HepG2 (cell line): ENCODE data around the gene GRM1.

ENCODE experiments used
- EZH2 ChIP-seq: conservative IDR thresholded peaks from 2 replicates; pipeline ENCODE4 v1.6.1; 2012; ENCODE audit warnings: mild to moderate bottlenecking, low read depth, low read length, moderate library complexity
- HMGA1 ChIP-seq: sonication (generic); formaldehyde crosslinking; conservative IDR thresholded peaks from 2 replicates; pipeline ENCODE4 v1.4.0; 2020; ENCODE audit warnings: missing genetic modification reagents
- NFE2L2 ChIP-seq: fragments of 150-350 bp; IDR thresholded peaks from 2 replicates; pipeline ENCODE4 v1.6.1; 2014; ENCODE audit warnings: low read length
- PITX1 ChIP-seq: sonication (generic); formaldehyde crosslinking; IDR thresholded peaks from 2 replicates; pipeline ENCODE4 v1.5.1; 2020; ENCODE audit warnings: mild to moderate bottlenecking, missing genetic modification reagents
- SMC3 ChIP-seq: IDR thresholded peaks from 2 replicates; pipeline ENCODE4 v1.6.1; 2011; ENCODE audit warnings: low read length, improper control_type of control experiment
- TAF1 ChIP-seq: sonication (generic); formaldehyde crosslinking; IDR thresholded peaks from 2 replicates; pipeline ENCODE4 v1.4.0; 2020; ENCODE audit warnings: missing genetic modification reagents

DNA sequence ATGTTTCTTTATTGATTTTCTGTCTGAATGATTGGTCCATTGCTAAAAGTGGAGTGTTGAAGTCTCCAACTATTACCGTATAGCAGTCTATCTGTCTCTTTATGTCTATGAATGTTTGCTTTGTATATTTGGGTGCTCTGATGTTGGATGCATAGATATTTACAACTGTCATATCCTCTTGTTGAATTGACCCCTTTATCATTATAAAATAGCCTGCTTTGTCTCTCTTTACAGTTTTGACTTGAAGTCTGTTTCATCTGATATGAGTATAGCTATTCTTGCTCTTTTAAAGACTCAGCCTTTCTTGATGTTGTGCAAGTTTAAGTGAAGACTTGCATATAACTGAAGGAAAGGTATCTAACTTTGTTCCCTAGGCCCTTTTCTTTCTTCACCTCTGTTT is 341.0 kb downstream of the GRM1 start:
- TF ChIP-seq PITX1 (CRISPR knock-in tag) (no peak), TAF1 (no peak), NFE2L2 (no peak), SMC3 (no peak), HMGA1 (no peak), EZH2 (no peak)
